Umbilical cord (tissue), 2 donors: ENCODE results near the gene COBL. TPM values are rescaled to one million over a fixed set of nuclear protein-coding genes. Genes with fewer than 3 reads are reported as not detected.

Experiments
- DNase-seq: peaks from one replicate; pipeline ENCODE4 v3.0.0-alpha.2; 2015; ENCODE audit warnings: low spot score
- total RNA-seq: library from RNA; depleted of rRNA; stranded (reverse); fragments of >200 nt; gene quantifications from one replicate; pipeline ENCODE4 v1.2.3, GENCODE V29; 2014; ENCODE audit warnings: low replicate concordance; ENCODE audit not compliant: insufficient read depth

COBL gene
- total RNA-seq, 1 donor from 2014 or later, result 5.3 TPM

DNA sequence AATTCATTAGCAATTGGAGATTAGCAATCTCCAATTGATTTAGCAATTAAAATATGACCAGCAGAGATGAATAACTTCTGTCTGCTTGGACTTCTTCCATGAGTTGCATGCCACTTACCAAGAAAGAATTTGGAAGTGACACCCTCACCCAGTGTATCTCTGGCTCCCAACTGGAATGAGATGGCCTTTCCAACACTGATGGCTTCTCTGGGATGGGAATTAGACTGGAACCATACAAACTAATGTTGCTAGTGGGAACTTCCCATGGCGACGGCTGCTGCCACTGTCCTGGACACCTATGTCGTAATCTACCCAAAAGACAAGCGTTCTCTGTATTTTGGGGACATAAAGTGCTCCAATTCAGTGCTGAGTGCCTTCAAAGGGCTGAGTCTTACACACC lies 192.3 kb downstream of the COBL start:
- no peak for DNase-seq

GRCh38 chr7:51123322-51124019 lies 193.1 kb downstream of the COBL start:
- no peak for DNase-seq

- DNase-seq, result no peak
Measured at GRCh38 chr7:51121931-51122425, 194.6 kb downstream of the COBL start.

DNA sequence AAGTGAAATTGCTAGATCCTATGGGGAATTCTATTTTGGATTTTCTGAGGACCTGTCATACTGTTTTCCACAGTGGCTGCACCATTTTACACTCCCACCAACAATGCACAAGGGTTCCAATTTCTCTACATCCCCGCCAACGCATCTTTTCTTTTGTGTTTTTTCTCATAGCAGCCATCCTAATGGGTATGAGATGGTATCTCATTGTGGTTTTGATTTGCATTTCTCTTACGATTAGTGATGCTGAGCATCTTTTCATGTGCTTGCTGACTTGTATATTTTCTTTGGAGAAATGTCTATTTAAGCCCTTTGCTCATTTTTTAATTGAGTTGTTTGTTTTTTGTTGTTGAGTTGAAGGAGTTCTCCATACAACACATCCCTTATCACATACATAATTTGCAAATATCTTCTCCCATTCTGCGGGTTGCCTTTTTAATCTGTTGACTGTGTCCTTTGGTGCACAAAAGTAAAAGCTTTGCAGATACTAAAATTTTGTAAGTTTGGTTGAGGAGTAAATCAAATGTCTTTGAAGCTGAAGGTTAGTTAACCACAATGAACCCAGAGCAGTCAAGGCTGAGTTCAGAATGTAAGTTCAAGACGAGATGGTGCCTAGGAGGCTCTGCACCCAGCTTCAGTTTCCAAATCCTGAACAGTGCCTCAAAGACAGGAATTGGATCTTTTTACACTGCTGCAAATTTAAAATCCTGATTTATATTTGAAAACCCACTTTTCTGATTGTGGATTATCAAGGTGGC lies 195.4 kb downstream of the COBL start:
- DNase-seq, result no peak

GRCh38 chr7:51118628-51119027 lies 198.0 kb downstream of the COBL start:
- no peak for DNase-seq

DNA sequence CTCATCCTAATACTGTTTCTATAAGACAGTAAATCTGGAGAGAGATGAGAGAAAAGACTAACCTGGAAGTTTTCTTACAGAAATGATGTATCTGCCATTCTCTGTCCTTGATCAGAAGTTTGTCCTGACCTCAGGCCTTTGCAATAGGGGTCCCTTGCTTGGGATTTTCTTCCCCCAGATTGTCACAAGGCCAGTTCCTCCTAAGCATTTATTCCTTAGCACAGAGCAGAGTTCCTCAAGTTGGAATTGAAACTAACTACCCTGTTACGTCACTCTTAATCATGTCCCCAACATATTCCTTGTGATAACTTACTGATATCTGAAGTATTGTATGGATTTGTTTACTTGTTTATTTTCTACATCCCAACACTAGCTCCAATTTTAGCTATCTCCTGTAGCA lies 202.1 kb downstream of the COBL start:
- no peak for DNase-seq

DNA sequence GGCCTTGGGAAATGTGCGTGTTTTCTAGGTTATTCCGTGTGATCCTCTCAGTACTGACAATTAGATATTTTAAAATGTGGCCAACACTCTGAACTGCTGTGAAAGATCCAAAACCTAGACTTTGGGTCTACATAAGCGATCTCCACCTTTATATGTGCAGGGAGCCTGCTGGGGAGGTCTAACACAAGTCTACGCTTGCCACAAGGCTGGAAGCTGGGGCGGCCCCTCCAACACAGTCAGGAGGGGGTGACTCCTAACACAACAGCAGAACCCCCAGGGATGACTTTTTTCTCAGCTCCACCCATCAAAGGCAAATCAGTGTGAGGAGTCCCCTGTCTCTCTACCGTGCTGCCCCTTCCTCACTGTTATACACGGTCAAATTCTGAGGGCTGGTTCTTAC lies 202.6 kb downstream of the COBL start:
- DNase-seq, result no peak

- DNase-seq, result no peak
Measured at GRCh38 chr7:51113560-51113959, 203.0 kb downstream of the COBL start.

DNA sequence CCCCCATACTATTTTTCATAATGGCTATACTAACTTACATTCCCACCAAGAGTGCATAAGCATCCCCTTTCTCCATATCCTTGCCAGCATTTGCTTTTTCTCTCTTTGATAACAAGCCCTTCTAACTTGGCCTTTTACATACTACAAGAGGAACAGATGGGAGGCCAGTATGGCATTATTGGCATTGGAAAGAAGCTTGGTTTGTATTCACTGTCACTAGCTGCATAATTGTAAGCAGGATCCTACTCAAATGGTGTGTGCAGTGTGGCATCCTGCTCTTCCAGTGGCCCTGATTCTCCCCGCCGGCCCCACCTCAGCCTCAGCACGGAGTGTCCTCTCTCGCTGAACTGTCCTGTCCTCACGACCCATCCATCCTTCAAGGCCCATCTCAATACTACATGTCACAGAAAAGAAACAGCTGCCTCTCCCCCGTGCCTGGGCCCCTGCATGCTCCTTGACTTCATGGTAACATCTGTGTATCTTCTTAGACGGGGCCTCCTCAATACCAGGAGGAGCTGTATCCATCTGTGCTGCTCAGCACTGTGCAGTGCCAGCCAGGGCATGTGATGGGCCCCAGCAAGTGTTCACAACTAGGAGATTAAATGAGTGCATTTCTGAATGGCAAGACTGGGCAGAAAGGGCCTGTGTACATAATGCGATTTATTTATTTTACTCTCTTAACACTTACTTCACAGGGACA lies 205.2 kb downstream of the COBL start:
- DNase-seq, result no peak

GRCh38 chr7:51108134-51108533 lies 208.5 kb downstream of the COBL start:
- no peak for DNase-seq

DNA sequence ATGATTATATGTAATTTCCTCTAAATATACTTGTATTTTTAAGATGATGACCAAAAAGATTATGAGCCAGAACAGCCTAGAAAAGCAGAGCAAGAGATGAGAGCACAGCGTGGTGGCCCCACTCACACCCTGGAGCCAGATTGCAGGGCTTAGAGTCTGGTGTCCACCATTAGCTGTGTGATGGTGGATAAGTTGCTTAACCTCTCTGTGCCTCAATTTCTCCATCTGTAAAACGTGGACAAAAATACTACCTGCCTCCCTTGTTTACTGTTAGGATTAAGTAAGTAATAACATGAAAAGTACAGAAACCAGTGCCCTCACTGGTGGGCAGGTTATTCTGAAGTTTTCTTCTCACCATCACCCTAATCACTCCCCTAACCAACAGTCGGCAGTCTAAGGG lies 212.3 kb downstream of the COBL start:
- no peak for DNase-seq

DNA sequence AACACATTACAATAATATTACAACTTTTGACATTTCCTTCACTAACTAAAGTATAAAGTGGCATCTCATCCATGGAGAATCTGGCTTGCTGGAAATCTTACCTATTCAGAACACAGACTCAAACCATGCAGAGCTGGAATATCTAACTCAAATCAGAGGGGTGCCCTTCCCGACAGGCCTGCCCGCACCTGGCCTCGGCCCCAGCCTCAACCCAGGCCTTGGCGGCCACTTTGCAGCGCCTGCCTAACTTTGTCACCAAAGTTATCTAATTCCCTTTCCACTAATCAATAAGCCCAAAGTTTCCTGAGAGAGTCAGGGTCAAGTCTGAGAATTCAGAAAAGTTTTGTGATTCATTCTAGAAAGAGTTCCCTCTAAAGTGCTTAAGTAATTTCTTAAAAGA lies 212.9 kb downstream of the COBL start:
- no peak for DNase-seq

DNA sequence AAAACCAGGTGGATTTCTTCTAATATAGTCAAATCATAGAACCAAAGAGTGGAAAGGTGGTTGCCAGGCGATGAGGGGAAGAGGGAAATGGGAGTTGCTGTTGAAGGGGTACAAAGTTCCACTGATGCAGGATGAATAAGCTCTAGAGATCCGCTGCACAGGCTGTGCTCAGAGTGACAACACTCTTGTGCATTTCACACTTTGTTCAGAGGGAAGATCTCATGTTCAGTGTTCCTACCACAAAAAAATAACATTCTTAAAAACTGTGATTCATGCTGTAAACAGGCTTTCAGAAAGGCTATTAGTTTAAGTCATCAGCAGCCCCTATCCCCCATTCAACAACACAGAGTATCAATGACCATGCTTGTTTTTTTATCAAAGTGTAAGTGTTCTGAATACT lies 213.8 kb downstream of the COBL start:
- no peak for DNase-seq

- DNase-seq, result no peak
Measured at GRCh38 chr7:51101111-51101757, 215.4 kb downstream of the COBL start.

DNA sequence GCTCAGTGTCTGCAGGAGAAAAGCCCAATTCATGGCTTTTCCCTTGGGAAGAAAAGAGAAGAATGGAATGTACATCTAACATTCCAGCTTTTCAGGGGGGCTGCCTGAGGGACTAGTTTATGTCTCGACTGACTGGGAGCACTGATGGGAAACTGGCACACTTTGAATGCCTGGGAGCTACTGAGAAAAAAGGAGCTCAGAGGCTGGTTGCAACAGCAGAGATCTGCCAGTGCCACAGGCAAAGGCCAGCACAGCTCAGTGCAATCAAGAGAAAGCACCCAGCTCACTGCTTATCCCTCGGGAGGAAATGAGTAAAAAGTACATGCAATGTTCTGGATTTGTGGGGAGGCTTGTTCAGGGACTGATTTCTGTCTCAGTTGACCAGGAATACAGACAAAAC lies 226.2 kb downstream of the COBL start:
- no peak for DNase-seq

DNA sequence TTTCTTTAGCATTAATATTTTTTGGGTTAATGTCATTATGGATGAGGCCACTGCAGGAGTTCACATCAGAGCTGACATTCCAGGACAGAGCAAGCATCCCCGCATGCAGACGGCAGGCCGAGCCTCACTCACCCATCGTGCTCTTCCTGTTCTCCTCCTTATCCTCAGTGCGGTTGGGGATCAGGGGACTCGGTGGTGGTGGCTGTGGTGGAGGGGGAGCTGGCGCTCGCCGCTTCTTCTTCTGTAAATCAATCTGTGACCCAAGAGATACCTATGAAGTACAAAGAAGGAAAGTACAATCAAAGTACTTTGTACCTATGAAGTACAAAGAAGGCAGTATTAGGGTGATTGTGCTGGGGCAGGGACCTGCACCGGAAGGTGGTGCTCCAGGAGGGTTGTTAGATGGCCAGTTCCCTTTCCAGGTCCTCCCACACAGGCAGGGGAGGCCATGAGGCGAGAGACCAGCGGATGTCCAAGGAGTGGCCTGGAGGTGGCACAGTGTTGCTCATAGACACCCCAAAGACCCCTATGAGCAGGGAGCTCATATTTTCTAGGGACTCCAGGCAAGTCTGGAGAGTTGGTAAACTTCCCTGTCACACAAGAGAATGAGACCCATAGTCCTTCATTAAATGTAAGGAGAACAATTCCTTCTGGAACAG lies 231.4 kb downstream of the COBL start:
- DNase-seq, result no peak

- no peak for DNase-seq
Measured at GRCh38 chr7:51084121-51084520, 232.5 kb downstream of the COBL start.

- no peak for DNase-seq
Measured at GRCh38 chr7:51082940-51083533, 233.6 kb downstream of the COBL start.

GRCh38 chr7:51082096-51082840 lies 234.3 kb downstream of the COBL start:
- DNase-seq, result no peak

GRCh38 chr7:51081270-51081890 lies 235.2 kb downstream of the COBL start:
- no peak for DNase-seq
